HL-60 (cell line): ENCODE measurements around the gene SART3.

Experiments
- CTCF ChIP-seq: IDR thresholded peaks from one replicate; pipeline ENCODE4 v1.5.1; 2011; ENCODE audit warnings: low read length, control low read depth, inconsistent platforms; ENCODE audit not compliant: insufficient read depth
- REST ChIP-seq: IDR thresholded peaks from 2 replicates; pipeline ENCODE4 v1.6.1; 2012; ENCODE audit warnings: low read depth; ENCODE audit not compliant: insufficient replicate concordance
- SPI1 ChIP-seq: IDR thresholded peaks from 2 replicates; pipeline ENCODE4 v1.6.1; 2012; ENCODE audit warnings: low read depth, mild to moderate bottlenecking, borderline replicate concordance

GRCh38 chr12:108505129-108505528, 55.8 kb downstream of the SART3 start:
- TF ChIP-seq CTCF (no peak), REST (no peak), SPI1 (no peak)
